GM23248 (cell line): ENCODE data around the gene USP17L5.
"Not testable (repeated sequence)": the region's sequence is repeated elsewhere in the genome, so short reads cannot be mapped to it uniquely, and the experiment has no call there.

Experiments
- EZH2 ChIP-seq: fragments of 200-600 bp; sonication (generic); IDR thresholded peaks from 2 replicates; pipeline ENCODE4 v1.6.1; 2018; ENCODE audit warnings: antibody characterized with exemption, mild to moderate bottlenecking; ENCODE audit not compliant: insufficient read depth, poor library complexity, severe bottlenecking
- EZH2phosphoT487 ChIP-seq: fragments of 200-600 bp; sonication (generic); IDR thresholded peaks from 2 replicates; pipeline ENCODE4 v1.6.1; 2018; ENCODE audit warnings: antibody characterized with exemption, moderate library complexity, mild to moderate bottlenecking, low read depth; ENCODE audit not compliant: insufficient read depth

- TF ChIP-seq EZH2phosphoT487, EZH2: not testable (repeated sequence)
Measured at GRCh38 chr4:9350866-9351265, 11.7 kb downstream of the USP17L5 start.
